Measurements from ENCODE around the gene CCDC88A. TPM values are rescaled to one million over a fixed set of nuclear protein-coding genes. Genes with fewer than 3 reads are reported as not detected.
"Not testable (repeated sequence)": the region's sequence is repeated elsewhere in the genome, so short reads cannot be mapped to it uniquely, and the experiment has no call there.

Gene CCDC88A
- total and polyA plus RNA-seq, 9 donors, result 48.7 to 76.6 (median 62.4) TPM

- not testable (repeated sequence) for H3K27me3 ChIP-seq (ENCODE audit: control insufficient read depth, insufficient read depth, low read length); H3K4me3 ChIP-seq (ENCODE audit: low read length); H3K36me3 ChIP-seq (ENCODE audit: control insufficient read depth, insufficient read depth, low read length); H3K4me1 ChIP-seq (ENCODE audit: control insufficient read depth, insufficient read depth, low read length); H3K27ac ChIP-seq (ENCODE audit: low read length); DNase-seq; H3K9me3 ChIP-seq (replicated peaks; ENCODE audit: control insufficient read depth, low read depth, low read length)
- 96% methylated on average over 15 of the region's 29 CpGs for WGBS (ENCODE audit: insufficient coverage)
Observed at GRCh38 chr2:55442045-55442760, 22.5 kb upstream of the CCDC88A start.

- Histone ChIP-seq H3K27me3 (ENCODE audit: control insufficient read depth, insufficient read depth, low read length) (no peaks in the 10 kb centered on the region), H3K4me3 (ENCODE audit: low read length) (no peak overlapping the region), H3K9me3 (replicated peaks; ENCODE audit: control insufficient read depth, low read depth, low read length) (no peaks in the 10 kb centered on the region), H3K4me1 (ENCODE audit: control insufficient read depth, insufficient read depth, low read length) (no peaks in the 10 kb centered on the region), H3K36me3 (ENCODE audit: control insufficient read depth, insufficient read depth, low read length) (no peaks in the 10 kb centered on the region), H3K27ac (ENCODE audit: low read length) (no peak overlapping the region)
- no peak for DNase-seq
- 40% methylated on average over 1 of the region's 4 CpGs for WGBS (ENCODE audit: insufficient coverage)
Observed at GRCh38 chr2:55441280-55441892, 21.7 kb upstream of the CCDC88A start.

- Histone ChIP-seq H3K4me3 (ENCODE audit: low read length) (no peak overlapping the region), H3K27ac (ENCODE audit: low read length) (no peak overlapping the region), H3K4me1 (ENCODE audit: control insufficient read depth, insufficient read depth, low read length) (no peaks in the 10 kb centered on the region), H3K27me3 (ENCODE audit: control insufficient read depth, insufficient read depth, low read length) (no peaks in the 10 kb centered on the region), H3K36me3 (ENCODE audit: control insufficient read depth, insufficient read depth, low read length) (no peaks in the 10 kb centered on the region), H3K9me3 (replicated peaks; ENCODE audit: control insufficient read depth, low read depth, low read length) (no peaks in the 10 kb centered on the region)
- DNase-seq, result no peak
- 100% methylated on average over 1 of the region's 1 CpG for WGBS (ENCODE audit: insufficient coverage)
Observed at GRCh38 chr2:55439101-55439397, 19.4 kb upstream of the CCDC88A start.

- Histone ChIP-seq H3K4me1 (ENCODE audit: control insufficient read depth, insufficient read depth, low read length) (no peaks in the 10 kb centered on the region), H3K27ac (ENCODE audit: low read length) (no peak overlapping the region), H3K27me3 (ENCODE audit: control insufficient read depth, insufficient read depth, low read length) (no peaks in the 10 kb centered on the region), H3K36me3 (ENCODE audit: control insufficient read depth, insufficient read depth, low read length) (no peaks in the 10 kb centered on the region), H3K4me3 (ENCODE audit: low read length) (no peak overlapping the region), H3K9me3 (replicated peaks; ENCODE audit: control insufficient read depth, low read depth, low read length) (no peaks in the 10 kb centered on the region)
- DNase-seq, result no peak
- WGBS (ENCODE audit: insufficient coverage), result 81% methylated on average over 7 of the region's 8 CpGs
Observed at GRCh38 chr2:55438391-55439100, 18.9 kb upstream of the CCDC88A start.

GRCh38 chr2:55437515-55438390, 18.1 kb upstream of the CCDC88A start:
- no peak for DNase-seq
- H3K27ac ChIP-seq (ENCODE audit: low read length), result no peak overlapping the region
- H3K36me3 ChIP-seq (ENCODE audit: control insufficient read depth, insufficient read depth, low read length), result no peaks in the 10 kb centered on the region
- 85% methylated on average over 9 of the region's 9 CpGs for WGBS (ENCODE audit: insufficient coverage)
- no peaks in the 10 kb centered on the region for H3K4me1 ChIP-seq (ENCODE audit: control insufficient read depth, insufficient read depth, low read length)
- H3K4me3 ChIP-seq (ENCODE audit: low read length), result no peak overlapping the region
- no peaks in the 10 kb centered on the region for H3K9me3 ChIP-seq (replicated peaks; ENCODE audit: control insufficient read depth, low read depth, low read length)
- no peaks in the 10 kb centered on the region for H3K27me3 ChIP-seq (ENCODE audit: control insufficient read depth, insufficient read depth, low read length)

- H3K4me3 ChIP-seq (ENCODE audit: low read length), result no peak overlapping the region
- DNase-seq, result peak; percentile 58
- no CpG with 5 or more reads among the region's 3 CpGs for WGBS (ENCODE audit: insufficient coverage)
- no peaks in the 10 kb centered on the region for H3K27me3 ChIP-seq (ENCODE audit: control insufficient read depth, insufficient read depth, low read length)
- H3K4me1 ChIP-seq (ENCODE audit: control insufficient read depth, insufficient read depth, low read length), result no peaks in the 10 kb centered on the region
- H3K27ac ChIP-seq (ENCODE audit: low read length), result no peak overlapping the region
- no peaks in the 10 kb centered on the region for H3K9me3 ChIP-seq (replicated peaks; ENCODE audit: control insufficient read depth, low read depth, low read length)
- no peaks in the 10 kb centered on the region for H3K36me3 ChIP-seq (ENCODE audit: control insufficient read depth, insufficient read depth, low read length)
Observed at GRCh38 chr2:55431982-55432627, 12.4 kb upstream of the CCDC88A start.

GRCh38 chr2:55430211-55430975, 10.7 kb upstream of the CCDC88A start:
- no peak overlapping the region for H3K27ac ChIP-seq (ENCODE audit: low read length)
- no peaks in the 10 kb centered on the region for H3K36me3 ChIP-seq (ENCODE audit: control insufficient read depth, insufficient read depth, low read length)
- no peaks in the 10 kb centered on the region for H3K27me3 ChIP-seq (ENCODE audit: control insufficient read depth, insufficient read depth, low read length)
- no peak overlapping the region for H3K4me3 ChIP-seq (ENCODE audit: low read length)
- H3K9me3 ChIP-seq (replicated peaks; ENCODE audit: control insufficient read depth, low read depth, low read length), result no peaks in the 10 kb centered on the region
- H3K4me1 ChIP-seq (ENCODE audit: control insufficient read depth, insufficient read depth, low read length), result no peaks in the 10 kb centered on the region
- WGBS (ENCODE audit: insufficient coverage), result no CpG with 5 or more reads among the region's 3 CpGs
- peak; percentile 63 for DNase-seq

GRCh38 chr2:55428258-55428657, 8.6 kb upstream of the CCDC88A start:
- Histone ChIP-seq H3K9me3 (replicated peaks; ENCODE audit: control insufficient read depth, low read depth, low read length) (no peaks in the 10 kb centered on the region), H3K36me3 (ENCODE audit: control insufficient read depth, insufficient read depth, low read length) (no peaks in the 10 kb centered on the region), H3K27ac (ENCODE audit: low read length) (no peak overlapping the region), H3K4me1 (ENCODE audit: control insufficient read depth, insufficient read depth, low read length) (no peaks in the 10 kb centered on the region), H3K4me3 (ENCODE audit: low read length) (no peak overlapping the region), H3K27me3 (ENCODE audit: control insufficient read depth, insufficient read depth, low read length) (no peaks in the 10 kb centered on the region)
- no CpG with 5 or more reads among the region's 3 CpGs for WGBS (ENCODE audit: insufficient coverage)
- DNase-seq, result no peak

- H3K36me3 ChIP-seq (ENCODE audit: control insufficient read depth, insufficient read depth, low read length), result no peaks in the 10 kb centered on the region
- no peak overlapping the region for H3K27ac ChIP-seq (ENCODE audit: low read length)
- no peaks in the 10 kb centered on the region for H3K9me3 ChIP-seq (replicated peaks; ENCODE audit: control insufficient read depth, low read depth, low read length)
- DNase-seq, result no peak
- peaks cover 6% of the 10 kb centered on the region for H3K4me1 ChIP-seq (ENCODE audit: control insufficient read depth, insufficient read depth, low read length)
- no peak overlapping the region for H3K4me3 ChIP-seq (ENCODE audit: low read length)
- no CpG with 5 or more reads among the region's 3 CpGs for WGBS (ENCODE audit: insufficient coverage)
- H3K27me3 ChIP-seq (ENCODE audit: control insufficient read depth, insufficient read depth, low read length), result no peaks in the 10 kb centered on the region
Observed at GRCh38 chr2:55425431-55425831, 5.8 kb upstream of the CCDC88A start.
